Gastroesophageal sphincter (tissue), 4 donors: ENCODE results near the gene ORAI3. TPM values are rescaled to one million over a fixed set of nuclear protein-coding genes. Genes with fewer than 3 reads are reported as not detected.

Experiments
- ATAC-seq: fragments of 150-250 bp; one replicate; pipeline ENCODE4 v1.9.1; 2016; ENCODE audit warnings: mild to moderate bottlenecking, moderate library complexity
- H3K27ac ChIP-seq, 4 donors: fragments of 200-600 bp; sonication (generic) in 3 of 4; 1 replicate in 3 of 4; 2 replicates in 1 of 4; pipeline ENCODE4 v1.5.1; 2016 to 2019
- H3K27me3 ChIP-seq: fragments of 200-600 bp; sonication (generic); one replicate; pipeline ENCODE4 v1.5.1; 2019
- H3K36me3 ChIP-seq, 2 donors: fragments of 200-600 bp; sonication (generic); one replicate each; pipeline ENCODE4 v1.5.1; 2019; ENCODE audit warnings: control low read depth in 1 of 2
- H3K4me1 ChIP-seq, 3 donors: fragments of 200-600 bp; sonication (generic); 1 replicate in 2 of 3; 2 replicates in 1 of 3; pipeline ENCODE4 v1.5.1; 2016 to 2019; ENCODE audit warnings: control low read depth in 2 of 3
- H3K4me3 ChIP-seq, 2 donors: fragments of 200-600 bp; sonication (generic); one replicate each; pipeline ENCODE4 v1.5.1; 2019; ENCODE audit warnings: mild to moderate bottlenecking in 1 of 2, moderate library complexity in 1 of 2
- H3K9me3 ChIP-seq, 3 donors: fragments of 200-600 bp; sonication (generic); one replicate each; pipeline ENCODE4 v1.5.1; 2017 to 2019; ENCODE audit warnings: control low read depth in 2 of 3
- EP300 ChIP-seq: sonication (generic); formaldehyde crosslinking; IDR thresholded peaks from one replicate; pipeline ENCODE4 v1.6.1; 2017; ENCODE audit warnings: antibody characterized with exemption, mild to moderate bottlenecking
- POLR2A ChIP-seq, 2 donors: fragments of 450-650 bp; IDR thresholded peaks; one replicate each; pipeline ENCODE4 v1.6.1; 2017; ENCODE audit warnings: antibody characterized with exemption in 2 of 2, mild to moderate bottlenecking in 2 of 2, moderate library complexity in 1 of 2
- POLR2AphosphoS5 ChIP-seq: sonication (generic); formaldehyde crosslinking; IDR thresholded peaks from one replicate; pipeline ENCODE4 v1.6.1; 2017; ENCODE audit warnings: antibody characterized with exemption
- WGBS, 2 donors: methylation state at CpG; one replicate each; pipeline ENCODE4 v1.1.5; 2018; ENCODE audit warnings: low coverage in 1 of 2; 5-methylcytosine and 5-hydroxymethylcytosine counted together
- total RNA-seq, 4 donors: library from RNA; depleted of rRNA; stranded (reverse); fragments of >200 nt; gene quantifications; one replicate each; pipeline ENCODE4 v1.1.0, GENCODE V29; 2016
- TF ChIP-seq, protein P1 (sequence below), 4 experiments: fragments of 200-600 bp in 2 of 4; fragments of 450-650 bp in 2 of 4; sonication (generic) in 1 of 4; IDR thresholded peaks; one replicate each; pipeline ENCODE4 v1.5.1; 2017 to 2019; ENCODE audit warnings: antibody characterized with exemption in 4 of 4, mild to moderate bottlenecking in 2 of 4, moderate library complexity in 2 of 4

Gene ORAI3
- total RNA-seq, 4 donors from 2014 or later: 23.7 to 51.5 (median 40.0) TPM

GRCh38 chr16:30946671-30947540 lies 2.0 kb upstream of the ORAI3 start:
- TF ChIP-seq, protein P1, sequence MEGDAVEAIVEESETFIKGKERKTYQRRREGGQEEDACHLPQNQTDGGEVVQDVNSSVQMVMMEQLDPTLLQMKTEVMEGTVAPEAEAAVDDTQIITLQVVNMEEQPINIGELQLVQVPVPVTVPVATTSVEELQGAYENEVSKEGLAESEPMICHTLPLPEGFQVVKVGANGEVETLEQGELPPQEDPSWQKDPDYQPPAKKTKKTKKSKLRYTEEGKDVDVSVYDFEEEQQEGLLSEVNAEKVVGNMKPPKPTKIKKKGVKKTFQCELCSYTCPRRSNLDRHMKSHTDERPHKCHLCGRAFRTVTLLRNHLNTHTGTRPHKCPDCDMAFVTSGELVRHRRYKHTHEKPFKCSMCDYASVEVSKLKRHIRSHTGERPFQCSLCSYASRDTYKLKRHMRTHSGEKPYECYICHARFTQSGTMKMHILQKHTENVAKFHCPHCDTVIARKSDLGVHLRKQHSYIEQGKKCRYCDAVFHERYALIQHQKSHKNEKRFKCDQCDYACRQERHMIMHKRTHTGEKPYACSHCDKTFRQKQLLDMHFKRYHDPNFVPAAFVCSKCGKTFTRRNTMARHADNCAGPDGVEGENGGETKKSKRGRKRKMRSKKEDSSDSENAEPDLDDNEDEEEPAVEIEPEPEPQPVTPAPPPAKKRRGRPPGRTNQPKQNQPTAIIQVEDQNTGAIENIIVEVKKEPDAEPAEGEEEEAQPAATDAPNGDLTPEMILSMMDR (IDR thresholded peaks at IDR 0.05): no peak
- TF ChIP-seq EP300 (no peak), POLR2A (IDR thresholded peaks at IDR 0.05) (no peak), POLR2AphosphoS5 (no peak)
- Histone ChIP-seq H3K4me1 (peaks cover 0 to 49% (median 25%) of the 10 kb centered on the region in 3 donors), H3K27ac (peak overlapping the region in 3 of 4 donors; percentile 90 to 95 (median 94)), H3K27me3 (no peaks in the 10 kb centered on the region), H3K9me3 (no peaks in the 10 kb centered on the region), H3K4me3 (no peak overlapping the region), H3K36me3 (peaks cover 0 to 36% of the 10 kb centered on the region in 2 donors)
- ATAC-seq: no peak
- WGBS, 2 donors: 89 to 92% methylated on average over 14 to 15 of the region's 38 CpGs

DNA sequence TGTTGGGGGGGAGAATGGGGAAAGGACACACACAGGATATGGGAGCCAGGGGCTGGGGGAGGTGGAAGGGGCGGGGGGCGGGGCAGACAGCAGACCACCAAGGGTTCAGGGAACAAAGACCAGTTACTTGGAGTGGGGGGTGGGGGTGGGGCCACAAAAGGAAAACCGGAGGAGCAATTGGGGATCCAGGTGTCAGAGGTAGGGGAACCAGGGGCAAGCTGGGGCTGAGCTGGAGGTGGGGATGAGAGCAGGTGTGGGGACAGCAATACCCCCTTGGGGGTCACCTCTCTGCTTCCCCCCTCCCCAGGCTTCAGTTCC lies 1.4 kb upstream of the ORAI3 start:
- H3K9me3 ChIP-seq: no peaks in the 10 kb centered on the region
- peaks cover 0 to 33% of the 10 kb centered on the region in 2 donors for H3K36me3 ChIP-seq
- H3K27me3 ChIP-seq: no peaks in the 10 kb centered on the region
- TF ChIP-seq, protein P1 (IDR thresholded peaks at IDR 0.05): no peak
- TF ChIP-seq EP300 (no peak), POLR2AphosphoS5 (no peak), POLR2A (IDR thresholded peaks at IDR 0.05) (no peak)
- 17 to 78% methylated on average over 1 to 2 of the region's 3 CpGs for WGBS, 2 donors
- peaks cover 0 to 50% (median 25%) of the 10 kb centered on the region in 3 donors for H3K4me1 ChIP-seq
- ATAC-seq: no peak
- H3K4me3 ChIP-seq: peak overlapping the region in 1 of 2 donors; percentile 98
- H3K27ac ChIP-seq: peak overlapping the region; percentile 69 to 95 (median 92)

DNA sequence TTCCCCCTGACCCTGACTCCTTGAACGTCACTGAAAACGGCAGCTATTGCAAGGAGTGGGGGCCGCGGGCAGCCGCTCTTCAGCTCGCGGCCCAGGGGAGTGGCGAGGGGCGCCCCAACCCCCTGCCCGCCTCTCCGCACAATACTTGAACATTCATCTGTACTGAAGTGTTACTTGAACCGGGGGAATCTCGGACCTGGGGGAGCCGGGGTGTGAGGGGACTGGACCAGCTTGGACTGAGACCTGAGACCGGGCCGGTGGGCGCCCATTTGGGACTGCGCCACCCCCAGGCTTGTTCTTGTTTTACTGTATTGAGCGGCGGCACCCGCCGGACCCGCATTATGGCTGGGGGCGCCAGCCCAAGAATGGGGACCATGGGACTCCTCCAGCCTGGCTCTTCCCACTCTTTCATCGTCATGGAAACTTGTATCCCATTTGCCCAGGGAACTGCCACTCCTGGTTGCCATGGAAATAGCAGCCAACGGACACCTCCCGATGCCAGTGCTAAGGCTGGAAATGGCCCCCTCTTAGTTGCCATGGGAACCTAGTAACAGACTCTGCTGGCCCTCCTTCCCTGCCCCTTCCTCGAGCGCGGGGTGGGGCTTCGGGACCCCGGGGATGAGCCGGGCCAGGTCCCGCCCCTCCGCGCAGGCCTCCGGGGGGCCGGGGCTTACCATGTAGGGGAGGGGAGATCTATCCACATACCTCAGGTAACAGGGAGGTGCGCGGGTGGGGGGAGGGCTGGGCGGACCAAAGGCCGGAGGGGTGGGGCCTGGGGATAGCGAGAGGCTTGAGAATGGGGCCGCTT lies 805 bp upstream of the ORAI3 start:
- ATAC-seq: peak; percentile 79
- peaks cover 0 to 27% of the 10 kb centered on the region in 2 donors for H3K36me3 ChIP-seq
- peak overlapping the region; percentile 77 to 98 for H3K4me3 ChIP-seq
- H3K9me3 ChIP-seq: no peaks in the 10 kb centered on the region
- H3K27ac ChIP-seq: peak overlapping the region; percentile 69 to 95 (median 92)
- TF ChIP-seq POLR2A (IDR thresholded peaks at IDR 0.05) (no peak), POLR2AphosphoS5 (peak; percentile 46)
- WGBS, 2 donors: 0 to 35% methylated on average over 2 to 3 of the region's 44 CpGs
- H3K27me3 ChIP-seq: no peaks in the 10 kb centered on the region
- H3K4me1 ChIP-seq: peaks cover 0 to 55% (median 25%) of the 10 kb centered on the region in 3 donors

GRCh38 chr16:30949650-30950515 lies 1.0 kb downstream of the ORAI3 start:
- Histone ChIP-seq H3K4me1 (peaks cover 0 to 71% (median 33%) of the 10 kb centered on the region in 3 donors), H3K4me3 (peak overlapping the region; percentile 77 to 98), H3K27me3 (no peaks in the 10 kb centered on the region), H3K36me3 (peaks cover 0 to 17% of the 10 kb centered on the region in 2 donors), H3K27ac (peak overlapping the region; percentile 69 to 95 (median 92)), H3K9me3 (no peaks in the 10 kb centered on the region)
- TF ChIP-seq POLR2AphosphoS5: peak; percentile 71
- peak; percentile 51 to 71 for TF ChIP-seq POLR2A (IDR thresholded peaks at IDR 0.05)
- TF ChIP-seq, protein P1 (IDR thresholded peaks at IDR 0.05): no peak
- TF ChIP-seq EP300: no peak
- peak; percentile 74 for ATAC-seq
- 0 to 10% methylated on average over 5 to 10 of the region's 21 CpGs for WGBS, 2 donors
